SJSA1 (cell line): ENCODE measurements around the gene RSPH3. TPM values are rescaled to one million over a fixed set of nuclear protein-coding genes. Genes with fewer than 3 reads are reported as not detected.

Experiments used
- DNase-seq, 2 experiments: peaks; one replicate each; pipeline ENCODE4 v3.0.0-alpha.2; 2015 to 2020; ENCODE audit warnings: low spot score in 2 of 2, low read depth in 1 of 2
- H3K27ac ChIP-seq: fragments of 250-450 bp; sonication (Bioruptor Pico); 2 replicates; pipeline ENCODE4 v1.5.1; 2020; ENCODE audit warnings: mild to moderate bottlenecking, moderate library complexity
- H3K27me3 ChIP-seq: fragments of 250-450 bp; sonication (Bioruptor Pico); replicated peaks from 2 replicates; pipeline ENCODE4 v1.5.1; 2020; ENCODE audit warnings: mild to moderate bottlenecking, moderate library complexity
- H3K36me3 ChIP-seq: fragments of 250-450 bp; sonication (Bioruptor Pico); 2 replicates; pipeline ENCODE4 v1.5.1; 2020; ENCODE audit warnings: mild to moderate bottlenecking
- H3K4me1 ChIP-seq: fragments of 250-450 bp; sonication (Bioruptor Pico); replicated peaks from 2 replicates; pipeline ENCODE4 v1.6.1; 2021; ENCODE audit warnings: mild to moderate bottlenecking
- H3K4me3 ChIP-seq: fragments of 250-450 bp; sonication (Bioruptor Pico); 2 replicates; pipeline ENCODE4 v1.5.1; 2020; ENCODE audit warnings: mild to moderate bottlenecking
- H3K9me3 ChIP-seq: fragments of 250-450 bp; sonication (Bioruptor Pico); replicated peaks from 2 replicates; pipeline ENCODE4 v1.5.1; 2020; ENCODE audit warnings: mild to moderate bottlenecking
- total RNA-seq: library from RNA; depleted of rRNA; stranded (reverse); fragments of >200 nt; shearing (Covaris generic); gene quantifications from 2 replicates; pipeline ENCODE4 v1.2.3, GENCODE V29; 2014

RSPH3 gene
- total RNA-seq, 1 experiment from 2014 or later = 3.9 TPM

- H3K4me3 ChIP-seq = no peak overlapping the region
- no peak for DNase-seq
- no peaks in the 10 kb centered on the region for H3K4me1 ChIP-seq
- H3K36me3 ChIP-seq = no peaks in the 10 kb centered on the region; the same call in 1 of the 2 replicates
- no peaks in the 10 kb centered on the region for H3K27me3 ChIP-seq
- H3K9me3 ChIP-seq = no peaks in the 10 kb centered on the region
- no peak overlapping the region for H3K27ac ChIP-seq
Measured at GRCh38 chr6:158978757-158979156, 21.2 kb downstream of the RSPH3 start.

GRCh38 chr6:158977382-158977781 lies 22.6 kb downstream of the RSPH3 start:
- Histone ChIP-seq H3K27ac (no peak overlapping the region), H3K4me1 (no peaks in the 10 kb centered on the region), H3K9me3 (no peaks in the 10 kb centered on the region), H3K27me3 (no peaks in the 10 kb centered on the region), H3K4me3 (no peak overlapping the region), H3K36me3 (no peaks in the 10 kb centered on the region; the same call in 1 of the 2 replicates)
- DNase-seq = no peak

- H3K9me3 ChIP-seq = no peaks in the 10 kb centered on the region
- H3K27me3 ChIP-seq = no peaks in the 10 kb centered on the region
- no peaks in the 10 kb centered on the region for H3K4me1 ChIP-seq
- H3K4me3 ChIP-seq = no peak overlapping the region
- DNase-seq = peak in 1 of 2 experiments; percentile 48
- H3K27ac ChIP-seq = no peak overlapping the region
- 0 out of 2 replicates have a peak, but pooled peaks cover 4% of the 10 kb centered on the region for H3K36me3 ChIP-seq
Measured at GRCh38 chr6:158972241-158973233, 27.5 kb downstream of the RSPH3 start.

GRCh38 chr6:158970640-158971275 lies 29.2 kb downstream of the RSPH3 start:
- Histone ChIP-seq H3K27ac (no peak overlapping the region), H3K4me3 (no peak overlapping the region), H3K36me3 (0 out of 2 replicates have a peak, but pooled peaks cover 4% of the 10 kb centered on the region), H3K27me3 (no peaks in the 10 kb centered on the region), H3K4me1 (no peaks in the 10 kb centered on the region), H3K9me3 (no peaks in the 10 kb centered on the region)
- no peak for DNase-seq

GRCh38 chr6:158969148-158969547 lies 30.9 kb downstream of the RSPH3 start:
- no peaks in the 10 kb centered on the region for H3K9me3 ChIP-seq
- 0 out of 2 replicates have a peak, but pooled peaks cover 4% of the 10 kb centered on the region for H3K36me3 ChIP-seq
- DNase-seq = no peak
- no peaks in the 10 kb centered on the region for H3K27me3 ChIP-seq
- H3K4me1 ChIP-seq = no peaks in the 10 kb centered on the region
- no peak overlapping the region for H3K27ac ChIP-seq
- no peak overlapping the region for H3K4me3 ChIP-seq

GRCh38 chr6:158963020-158963808 lies 36.8 kb downstream of the RSPH3 start:
- no peaks in the 10 kb centered on the region for H3K27me3 ChIP-seq
- no peak overlapping the region for H3K4me3 ChIP-seq
- DNase-seq = no peak
- no peaks in the 10 kb centered on the region for H3K9me3 ChIP-seq
- no peaks in the 10 kb centered on the region for H3K36me3 ChIP-seq
- H3K4me1 ChIP-seq = no peaks in the 10 kb centered on the region; the same call in 1 of the 2 replicates
- H3K27ac ChIP-seq = no peak overlapping the region

GRCh38 chr6:158962371-158962770 lies 37.6 kb downstream of the RSPH3 start:
- Histone ChIP-seq H3K4me3 (no peak overlapping the region), H3K4me1 (no peaks in the 10 kb centered on the region; the same call in 1 of the 2 replicates), H3K36me3 (no peaks in the 10 kb centered on the region), H3K27me3 (no peaks in the 10 kb centered on the region), H3K27ac (no peak overlapping the region), H3K9me3 (no peaks in the 10 kb centered on the region)
- no peak for DNase-seq

- DNase-seq = no peak
- Histone ChIP-seq H3K4me1 (no peaks in the 10 kb centered on the region; the same call in 1 of the 2 replicates), H3K4me3 (no peak overlapping the region), H3K27ac (no peak overlapping the region), H3K36me3 (no peaks in the 10 kb centered on the region), H3K27me3 (no peaks in the 10 kb centered on the region), H3K9me3 (no peaks in the 10 kb centered on the region)
Measured at GRCh38 chr6:158960026-158960425, 40.0 kb downstream of the RSPH3 start.

GRCh38 chr6:158959552-158959951 lies 40.5 kb downstream of the RSPH3 start:
- Histone ChIP-seq H3K27me3 (no peaks in the 10 kb centered on the region), H3K4me1 (no peaks in the 10 kb centered on the region; the same call in 1 of the 2 replicates), H3K27ac (no peak overlapping the region), H3K36me3 (no peaks in the 10 kb centered on the region), H3K4me3 (no peak overlapping the region), H3K9me3 (no peaks in the 10 kb centered on the region)
- no peak for DNase-seq

GRCh38 chr6:158958504-158959386 lies 41.3 kb downstream of the RSPH3 start:
- Histone ChIP-seq H3K9me3 (no peaks in the 10 kb centered on the region), H3K27ac (no peak overlapping the region), H3K4me3 (no peak overlapping the region), H3K4me1 (no peaks in the 10 kb centered on the region; the same call in 1 of the 2 replicates), H3K36me3 (no peaks in the 10 kb centered on the region), H3K27me3 (no peaks in the 10 kb centered on the region)
- DNase-seq = no peak

GRCh38 chr6:158955255-158955654 lies 44.7 kb downstream of the RSPH3 start:
- DNase-seq = no peak
- no peaks in the 10 kb centered on the region for H3K27me3 ChIP-seq
- H3K9me3 ChIP-seq = no peaks in the 10 kb centered on the region
- H3K4me1 ChIP-seq = peaks cover 5% of the 10 kb centered on the region; the same call in 1 of the 2 replicates
- no peak overlapping the region for H3K4me3 ChIP-seq
- H3K27ac ChIP-seq = no peak overlapping the region
- H3K36me3 ChIP-seq = no peaks in the 10 kb centered on the region

GRCh38 chr6:158954753-158955152 lies 45.2 kb downstream of the RSPH3 start:
- H3K4me1 ChIP-seq = peaks cover 10% of the 10 kb centered on the region; the same call in 1 of the 2 replicates
- DNase-seq = no peak
- H3K36me3 ChIP-seq = no peaks in the 10 kb centered on the region
- H3K27me3 ChIP-seq = no peaks in the 10 kb centered on the region
- H3K27ac ChIP-seq = no peak overlapping the region
- H3K9me3 ChIP-seq = no peaks in the 10 kb centered on the region
- H3K4me3 ChIP-seq = no peak overlapping the region
